ENCODE results near the gene GREB1. TPM values are rescaled to one million over a fixed set of nuclear protein-coding genes. Genes with fewer than 3 reads are reported as not detected.

Gene GREB1
- 2.3 TPM for total RNA-seq
- long read RNA-seq, result 0 reads

- DNase-seq, result no peak
- no peak for TF ChIP-seq CTCF (IDR thresholded peaks at IDR 0.05)
- intact Hi-C loops (cut with DNase I), result no loop called here
- no peaks in the 10 kb centered on the region for H3K4me1 ChIP-seq
- H3K27me3 ChIP-seq (ENCODE audit: low read depth), result peaks cover 24% of the 10 kb centered on the region
- no peak within 1 kb of the TSS for H3K27ac ChIP-seq
- no peaks in the 10 kb centered on the region for H3K9me3 ChIP-seq
- no peak within 1 kb of the TSS for H3K4me3 ChIP-seq
- no peaks in the 10 kb centered on the region for H3K36me3 ChIP-seq
- no peak for ATAC-seq
These were observed at the start of gene GREB1 for GRCh38 chr2:11533278-11534070. Gene GREB1, plus strand, starts transcription at chr2:11534045. Its CDS starts 22,570 bp downstream, at chr2:11556615.

GRCh38 chr2:11488809-11489208 lies 45.0 kb upstream of the GREB1 start:
- intact Hi-C loops (cut with DNase I), result no loop called here
- ATAC-seq (no peak), DNase-seq (no peak)
- no peak overlapping the region for H3K27ac ChIP-seq
- no peaks in the 10 kb centered on the region for H3K9me3 ChIP-seq
- H3K4me3 ChIP-seq, result no peak overlapping the region
- H3K4me1 ChIP-seq, result no peaks in the 10 kb centered on the region
- H3K27me3 ChIP-seq (ENCODE audit: low read depth), result peaks cover 34% of the 10 kb centered on the region
- TF ChIP-seq CTCF (IDR thresholded peaks at IDR 0.05), result no peak
- no peaks in the 10 kb centered on the region for H3K36me3 ChIP-seq

GRCh38 chr2:11490194-11490593 lies 43.7 kb upstream of the GREB1 start:
- ATAC-seq (no peak), DNase-seq (no peak)
- Histone ChIP-seq H3K4me3 (no peak overlapping the region), H3K4me1 (no peaks in the 10 kb centered on the region), H3K27ac (no peak overlapping the region), H3K9me3 (no peaks in the 10 kb centered on the region), H3K36me3 (no peaks in the 10 kb centered on the region), H3K27me3 (ENCODE audit: low read depth) (peaks cover 20% of the 10 kb centered on the region)
- TF ChIP-seq CTCF (IDR thresholded peaks at IDR 0.05), result no peak
- intact Hi-C loops (cut with DNase I), result no loop called here

- DNase-seq (no peak), ATAC-seq (no peak)
- Histone ChIP-seq H3K27me3 (ENCODE audit: low read depth) (peaks cover 19% of the 10 kb centered on the region), H3K4me1 (no peaks in the 10 kb centered on the region), H3K4me3 (no peak overlapping the region), H3K36me3 (no peaks in the 10 kb centered on the region), H3K9me3 (no peaks in the 10 kb centered on the region), H3K27ac (no peak overlapping the region)
- no peak for TF ChIP-seq CTCF (IDR thresholded peaks at IDR 0.05)
- intact Hi-C loops (cut with DNase I), result no loop called here
These were observed 42.4 kb upstream of the GREB1 start for GRCh38 chr2:11491348-11491933.

- no peak for ATAC-seq
- no peak overlapping the region for H3K4me3 ChIP-seq
- no peak for DNase-seq
- no peak overlapping the region for H3K27ac ChIP-seq
- TF ChIP-seq CTCF (IDR thresholded peaks at IDR 0.05), result no peak
- no peaks in the 10 kb centered on the region for H3K4me1 ChIP-seq
- intact Hi-C loops (cut with DNase I), result no loop called here
- no peaks in the 10 kb centered on the region for H3K9me3 ChIP-seq
- peaks cover 13% of the 10 kb centered on the region for H3K27me3 ChIP-seq (ENCODE audit: low read depth)
- no peaks in the 10 kb centered on the region for H3K36me3 ChIP-seq
These were observed 41.6 kb upstream of the GREB1 start for GRCh38 chr2:11492244-11492643.
